Motor neuron (in vitro differentiated cells): ENCODE data around the gene NRP1. TPM values are rescaled to one million over a fixed set of nuclear protein-coding genes. Genes with fewer than 3 reads are reported as not detected.

Experiments used
- ATAC-seq, 8 experiments: fragments of 200-7000 bp; cut with Tn5 transposase; replicated peaks in 6 of 8; 2 replicates each; pipeline ENCODE4 v1.8.0; 2021; ENCODE audit warnings: mild to moderate bottlenecking in 8 of 8, moderate library complexity in 8 of 8
- H3K27ac ChIP-seq, 2 donors: fragments of 250-450 bp; sonication (Bioruptor Pico); 2 replicates each; pipeline ENCODE4 v1.9.0; 2021; ENCODE audit warnings: antibody characterized with exemption in 2 of 2, mild to moderate bottlenecking in 2 of 2, moderate library complexity in 1 of 2
- H3K4me1 ChIP-seq, 2 donors: fragments of 250-450 bp; sonication (Bioruptor Pico); replicated peaks in 1 of 2; 2 replicates each; pipeline ENCODE4 v1.6.1; 2021; ENCODE audit warnings: antibody characterized with exemption in 2 of 2, mild to moderate bottlenecking in 2 of 2, moderate library complexity in 1 of 2
- H3K4me3 ChIP-seq, 5 donors: fragments of 250-450 bp; sonication (Bioruptor Pico); 2 replicates each; pipeline ENCODE4 v1.9.0; 2021; ENCODE audit warnings: antibody characterized with exemption in 5 of 5, mild to moderate bottlenecking in 5 of 5, moderate library complexity in 4 of 5
- WGBS, 10 experiments: fragments of 450-650 bp; shearing (Covaris generic); methylation state at CpG; one replicate each; pipeline ENCODE4 v1.0.0; 2022; 5-methylcytosine and 5-hydroxymethylcytosine counted together
- in situ Hi-C, 9 experiments: fragments of 400-800 bp; cut with MboI; loops; one replicate each; pipeline ENCODE4 v1.15.0; 2021; ENCODE audit warnings: low sequenced_read_pairs in 9 of 9, low pct_unique_long_range_greater_than_20kb in 2 of 9; ENCODE audit not compliant: unreplicated experiment in 9 of 9
- total RNA-seq, 8 experiments: library from RNA; unstranded; fragments of 300-600 nt; gene quantifications; 2 replicates each; pipeline versions ENCODE4 v1.2.3 to v1.2.4, GENCODE V29; 2022

The NRP1 gene
- total RNA-seq, 8 experiments from 2014 or later = 35.7 to 84.8 (median 61.7) TPM

DNA sequence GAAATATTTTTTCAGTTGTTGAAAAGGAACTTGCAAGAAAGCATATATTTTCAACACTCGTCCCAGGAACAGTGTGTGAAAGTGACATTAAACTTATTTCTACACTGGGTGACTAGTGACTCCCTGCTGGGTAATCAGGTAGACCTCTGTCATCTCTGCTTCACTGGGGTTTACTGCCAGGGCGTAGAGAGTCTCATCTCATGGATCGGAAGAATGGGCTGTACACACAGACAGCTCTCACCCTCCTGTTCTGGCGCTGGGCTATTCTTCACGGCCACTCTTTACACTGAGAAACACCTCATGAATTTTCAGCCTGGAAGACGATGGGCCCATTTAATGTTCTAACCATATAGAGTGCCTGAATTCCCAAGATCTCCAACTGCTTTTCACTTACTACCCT, 36.4 kb downstream of the NRP1 start:
- no peak for ATAC-seq

DNA sequence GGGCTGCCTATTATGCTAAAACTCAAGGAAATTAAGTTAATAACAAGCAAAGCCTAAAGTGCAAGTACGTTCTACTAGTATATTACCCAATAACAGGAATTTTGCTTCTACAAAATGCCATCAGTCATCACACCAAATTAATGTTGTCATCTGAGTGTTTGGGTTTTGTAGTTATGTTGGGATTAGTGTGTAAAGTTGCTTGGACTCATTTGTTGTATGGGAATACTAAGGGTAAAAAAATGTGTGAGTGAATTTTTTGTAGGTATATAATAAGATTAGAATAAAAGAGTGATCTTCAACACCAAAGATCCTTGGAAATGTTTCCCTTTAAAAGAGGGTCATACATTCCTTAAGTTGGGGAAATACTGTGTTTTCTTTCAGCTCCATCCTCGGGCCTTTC, 38.6 kb downstream of the NRP1 start:
- H3K4me1 ChIP-seq = peaks cover 16 to 19% of the 10 kb centered on the region in 2 donors
- H3K27ac ChIP-seq = no peak overlapping the region
- in situ Hi-C loops = no loop called here
- 43 to 100% (median 100%) methylated on average over 1 to 2 of the region's 2 CpGs for WGBS, 10 experiments
- no peak overlapping the region for H3K4me3 ChIP-seq
- ATAC-seq = no peak

More for the DNA sequence above, 36.4 kb downstream of the NRP1 start:
- Histone ChIP-seq H3K27ac (no peak overlapping the region), H3K4me1 (peaks cover 14% of the 10 kb centered on the region in 2 donors), H3K4me3 (no peak overlapping the region)
- WGBS, 10 experiments = 49 to 100% (median 95%) methylated on average over 1 to 5 of the region's 6 CpGs; no CpG with 5 or more reads in 3 of the 10 experiments
- in situ Hi-C loops = no loop called here

DNA sequence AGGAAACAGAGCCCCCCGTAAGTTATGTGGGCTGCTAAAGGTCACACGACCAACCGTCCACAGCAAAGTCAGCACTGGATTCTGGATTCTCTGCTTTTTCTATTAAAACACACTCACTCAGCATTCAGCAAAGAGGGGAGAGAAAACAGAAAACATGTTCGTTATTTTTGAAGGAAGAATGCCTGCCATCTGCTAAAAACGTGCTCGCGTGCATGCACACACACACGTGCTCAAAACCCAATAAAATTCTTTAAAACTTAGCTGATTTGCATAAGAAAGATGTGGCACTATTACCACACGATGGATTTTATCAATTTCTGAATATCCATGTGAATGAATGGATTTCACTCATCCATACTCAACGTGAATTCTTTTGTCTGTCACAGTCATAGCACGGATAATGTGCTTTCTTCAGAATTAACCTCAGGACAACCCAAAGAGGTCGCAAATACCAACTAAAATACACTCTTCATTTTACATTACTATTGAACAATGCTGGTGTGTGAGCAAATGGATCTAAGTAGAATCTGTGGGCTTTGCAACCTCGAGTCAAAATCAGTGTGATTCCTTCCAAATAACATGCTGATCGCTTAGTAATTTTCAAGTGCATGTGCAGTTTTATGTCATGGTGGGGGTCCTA, 40.8 kb downstream of the NRP1 start:
- in situ Hi-C loops = no loop called here
- H3K4me3 ChIP-seq = no peak overlapping the region
- H3K27ac ChIP-seq = no peak overlapping the region
- H3K4me1 ChIP-seq = peaks cover 22 to 35% of the 10 kb centered on the region in 2 donors
- no peak for ATAC-seq
- WGBS, 10 experiments = 23 to 98% (median 48%) methylated on average over 4 to 14 of the region's 14 CpGs

DNA sequence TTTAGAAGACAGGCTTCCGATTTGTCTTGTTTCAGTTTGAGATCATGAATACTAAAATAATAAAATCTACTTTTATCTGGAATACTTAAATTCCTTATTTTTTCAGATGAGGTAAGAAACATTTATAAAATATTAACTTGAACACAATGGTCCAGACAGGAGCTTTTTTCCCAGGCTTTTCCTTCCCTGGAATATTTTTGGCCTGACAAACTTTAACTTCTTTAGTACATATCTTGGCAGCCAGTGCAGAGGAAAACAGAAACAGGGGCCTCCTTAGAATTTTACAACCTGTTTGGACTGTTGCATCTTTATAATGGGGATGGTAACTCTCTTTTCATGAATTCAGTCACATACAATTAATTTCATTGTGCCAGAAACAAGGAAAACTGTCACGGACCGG, 41.4 kb downstream of the NRP1 start:
- in situ Hi-C loops = no loop called here
- WGBS, 10 experiments = 35 to 100% (median 77%) methylated on average over 1 to 3 of the region's 3 CpGs
- Histone ChIP-seq H3K27ac (no peak overlapping the region), H3K4me3 (no peak overlapping the region), H3K4me1 (peaks cover 22 to 40% of the 10 kb centered on the region in 2 donors)
- no peak for ATAC-seq

DNA sequence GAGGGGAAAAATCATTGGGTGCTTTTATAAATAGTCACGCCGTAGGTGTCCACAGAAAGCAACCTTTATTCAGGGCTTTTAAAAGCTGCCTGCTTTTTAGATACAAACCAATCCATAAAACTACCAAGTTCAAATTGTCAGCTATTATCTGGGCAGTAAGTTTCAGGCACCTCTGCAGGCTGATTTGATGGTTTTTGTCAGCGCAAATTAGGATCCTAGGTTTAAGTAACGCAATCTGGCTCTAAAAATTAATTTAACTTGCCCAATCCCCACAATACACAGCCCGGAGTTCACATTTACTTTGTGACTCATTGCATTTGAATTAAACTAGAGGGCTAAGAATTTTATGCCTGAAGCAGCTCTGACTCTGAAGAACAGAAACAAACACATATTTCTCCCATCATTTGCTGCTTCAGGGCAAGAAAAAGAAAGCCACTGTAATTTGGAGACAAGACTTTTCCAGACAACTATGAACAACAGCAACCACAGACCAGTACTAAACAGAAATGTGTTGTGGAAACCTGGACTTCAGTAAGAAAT, 43.3 kb downstream of the NRP1 start:
- in situ Hi-C loops = no loop called here
- ATAC-seq = peak; percentile 21 to 94 (median 48)
- 0 to 100% (median 39%) methylated on average over 1 to 5 of the region's 5 CpGs; no CpG with 5 or more reads in 2 of the 10 experiments for WGBS, 10 experiments
- no peak overlapping the region for H3K4me3 ChIP-seq
- peak overlapping the region in 1 of 2 donors; percentile 6 for H3K27ac ChIP-seq
- H3K4me1 ChIP-seq = peaks cover 26 to 48% of the 10 kb centered on the region in 2 donors

DNA sequence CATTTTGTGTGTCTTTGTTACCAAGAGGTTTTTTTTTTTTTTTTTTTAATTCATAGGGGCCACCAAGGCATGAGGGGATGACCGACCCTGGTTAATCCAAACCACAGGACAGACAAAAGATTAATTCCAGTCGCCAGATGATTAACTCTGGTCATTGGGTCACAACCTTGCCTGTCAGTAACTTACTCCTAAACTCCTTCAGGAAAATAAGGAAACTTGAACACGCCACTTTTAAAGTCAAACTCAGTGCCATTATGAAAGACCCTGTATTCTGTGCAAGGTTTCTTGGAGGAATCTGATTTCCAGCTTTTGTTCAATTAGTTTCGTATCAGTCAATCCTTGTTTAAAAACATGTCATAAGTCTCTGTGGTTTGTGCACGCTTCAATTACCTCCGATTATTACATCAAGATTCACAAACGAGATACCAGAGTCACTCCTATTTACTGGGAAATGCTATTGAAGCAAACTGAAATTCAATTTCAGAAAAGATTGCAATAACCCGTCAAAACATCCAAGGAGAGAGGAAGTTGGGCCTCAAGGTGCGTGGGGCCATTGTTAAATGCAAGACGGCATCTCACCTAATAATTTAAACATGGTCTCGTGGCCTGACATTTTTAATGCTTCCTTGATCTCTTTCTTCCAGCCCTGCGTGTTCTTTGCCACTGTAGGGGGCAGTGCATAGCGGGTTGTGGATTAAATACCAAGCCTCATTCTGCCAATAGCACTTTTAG, 44.0 kb downstream of the NRP1 start:
- Histone ChIP-seq H3K27ac (peak overlapping the region in 1 of 2 donors; percentile 6), H3K4me1 (peaks cover 26 to 48% of the 10 kb centered on the region in 2 donors), H3K4me3 (no peak overlapping the region)
- ATAC-seq = peak in 5 of 8 experiments; percentile 19 to 72 (median 60)
- 24 to 97% (median 72%) methylated on average over 1 to 13 of the region's 13 CpGs for WGBS, 10 experiments
- in situ Hi-C loops = no loop called here

DNA sequence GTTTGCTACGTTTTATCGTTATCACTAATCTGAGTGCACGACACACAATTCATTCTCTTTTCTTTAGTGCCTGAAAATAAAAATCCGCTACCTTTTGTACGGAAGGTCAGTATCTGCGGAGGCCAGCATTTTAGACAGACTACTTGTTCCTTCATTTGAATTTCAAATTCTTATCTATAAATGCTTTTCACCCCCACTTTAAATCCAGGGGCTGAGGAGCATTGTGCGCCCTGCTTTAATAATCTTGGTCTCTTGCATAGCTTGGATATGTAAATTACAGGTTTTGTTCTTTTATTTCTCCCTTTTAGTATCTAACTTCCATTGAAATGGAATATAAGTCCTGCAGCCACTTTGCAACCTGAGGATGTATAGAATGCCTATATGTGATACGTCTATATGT, 44.7 kb downstream of the NRP1 start:
- WGBS, 10 experiments = 21 to 97% (median 81%) methylated on average over 4 to 8 of the region's 8 CpGs
- in situ Hi-C loops = no loop called here
- Histone ChIP-seq H3K27ac (no peak overlapping the region), H3K4me1 (peaks cover 26 to 48% of the 10 kb centered on the region in 2 donors), H3K4me3 (no peak overlapping the region)
- ATAC-seq = peak in 1 of 8 experiments; percentile 12

DNA sequence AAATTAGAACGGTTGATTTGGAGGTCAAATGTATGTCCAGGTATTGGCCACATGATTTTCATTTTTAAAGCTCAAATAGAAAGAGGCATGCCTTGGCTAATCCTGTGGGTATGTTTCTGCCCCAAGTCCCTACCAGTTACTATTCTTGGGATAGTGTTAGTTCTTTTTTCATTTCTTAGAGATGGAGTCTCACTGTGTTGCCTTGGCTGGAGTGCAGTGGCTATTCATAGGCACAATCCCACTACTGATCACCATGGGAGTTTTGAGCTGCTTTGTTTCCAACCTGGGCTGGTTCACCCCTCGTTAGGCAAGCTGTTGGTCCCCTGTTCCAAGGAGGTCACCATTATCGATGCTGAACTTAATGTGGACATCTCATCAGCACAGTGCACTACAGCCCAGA, 46.3 kb downstream of the NRP1 start:
- 83 to 100% (median 100%) methylated on average over 1 to 3 of the region's 3 CpGs; no CpG with 5 or more reads in 1 of the 10 experiments for WGBS, 10 experiments
- in situ Hi-C loops = no loop called here
- Histone ChIP-seq H3K4me1 (peaks cover 19 to 44% of the 10 kb centered on the region in 2 donors), H3K4me3 (no peak overlapping the region), H3K27ac (no peak overlapping the region)
- no peak for ATAC-seq

DNA sequence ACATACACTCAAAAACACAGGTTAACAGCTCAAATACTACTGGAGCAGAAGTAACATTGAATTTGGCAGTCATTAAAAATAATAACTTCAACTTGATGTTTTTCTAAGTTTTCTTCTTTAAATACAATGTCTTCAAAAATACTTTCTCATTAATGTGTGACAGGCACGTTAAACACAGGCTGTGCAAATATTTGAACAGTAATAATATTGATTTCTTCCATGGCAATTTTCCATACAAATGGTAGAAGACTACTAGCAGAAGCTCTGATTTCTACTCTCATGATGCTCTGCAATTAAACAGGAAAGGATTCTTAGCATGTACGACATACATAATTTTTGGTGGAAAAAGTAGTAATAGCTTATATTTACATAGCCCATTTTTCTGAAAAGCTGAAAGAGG, 47.4 kb downstream of the NRP1 start:
- in situ Hi-C loops = no loop called here
- Histone ChIP-seq H3K4me1 (peaks cover 19 to 43% of the 10 kb centered on the region in 2 donors), H3K27ac (no peak overlapping the region), H3K4me3 (no peak overlapping the region)
- no peak for ATAC-seq
- 40 to 100% (median 92%) methylated on average over 1 to 2 of the region's 2 CpGs for WGBS, 10 experiments

DNA sequence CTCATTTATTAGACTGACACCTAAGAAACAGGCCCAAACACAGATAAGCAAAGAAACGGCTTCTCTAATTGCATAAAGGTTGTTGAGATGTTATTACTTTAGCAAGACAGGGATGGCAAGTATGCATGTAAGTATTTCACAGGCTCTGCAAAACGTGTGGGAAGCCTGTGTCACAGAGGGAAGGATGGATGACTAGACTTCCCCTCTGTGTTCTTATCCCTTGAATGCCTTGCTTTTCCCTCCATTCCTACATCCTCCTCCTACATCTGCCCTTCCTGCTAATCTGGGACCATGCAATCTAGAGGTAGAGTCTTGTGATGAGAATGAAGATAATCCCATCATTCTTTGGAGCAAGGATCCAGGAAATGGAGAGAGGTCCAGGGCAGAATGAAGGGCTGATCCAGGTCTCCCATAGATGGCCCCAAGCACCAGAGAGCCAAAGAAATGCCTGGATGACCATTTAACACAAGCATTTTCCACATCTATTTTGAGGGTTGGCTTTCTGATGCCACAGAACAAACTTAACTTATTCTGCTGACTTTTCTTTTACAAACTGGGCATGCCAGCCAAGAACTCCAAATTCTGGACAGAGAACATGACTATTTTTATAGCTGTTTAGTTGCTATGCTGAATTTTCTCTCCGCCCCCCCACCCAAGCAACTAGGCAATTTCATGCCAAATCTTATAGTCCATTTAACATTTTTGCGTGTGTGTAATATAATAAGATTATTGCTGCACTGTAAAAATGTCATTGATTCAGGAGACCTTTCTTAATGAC, 48.1 kb downstream of the NRP1 start:
- WGBS, 10 experiments = 42 to 100% (median 92%) methylated on average over 1 to 4 of the region's 4 CpGs
- no peak for ATAC-seq

DNA sequence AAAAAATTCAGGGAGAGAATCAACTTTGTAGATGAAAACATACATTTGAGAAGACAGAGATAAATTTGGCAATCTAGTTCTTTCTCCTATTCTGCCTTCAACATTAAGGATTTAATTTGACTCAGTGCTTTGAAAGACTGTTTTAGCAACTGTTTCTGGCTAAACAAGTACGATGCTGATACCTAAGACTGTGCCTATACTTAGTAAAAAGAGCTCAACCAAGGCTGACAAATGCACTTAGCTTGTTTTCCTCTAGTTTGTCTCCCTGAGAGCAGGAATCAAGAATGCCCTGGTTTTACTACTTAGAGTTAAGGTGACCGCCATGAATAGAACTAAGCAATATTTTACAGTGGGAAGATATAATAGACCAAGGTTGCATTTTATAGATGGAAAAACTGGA, 49.5 kb downstream of the NRP1 start:
- ATAC-seq = no peak
- Histone ChIP-seq H3K4me1 (peaks cover 9 to 25% of the 10 kb centered on the region in 2 donors), H3K27ac (no peak overlapping the region), H3K4me3 (no peak overlapping the region)
- in situ Hi-C loops = no loop called here
- 20 to 100% (median 96%) methylated on average over 1 to 2 of the region's 2 CpGs; no CpG with 5 or more reads in 1 of the 10 experiments for whole genome bisulfite sequencing, 10 experiments

More for the DNA sequence above, 48.1 kb downstream of the NRP1 start:
- Histone ChIP-seq H3K4me1 (peaks cover 18 to 39% of the 10 kb centered on the region in 2 donors), H3K4me3 (no peak overlapping the region), H3K27ac (no peak overlapping the region)
- in situ Hi-C loops = no loop called here

DNA sequence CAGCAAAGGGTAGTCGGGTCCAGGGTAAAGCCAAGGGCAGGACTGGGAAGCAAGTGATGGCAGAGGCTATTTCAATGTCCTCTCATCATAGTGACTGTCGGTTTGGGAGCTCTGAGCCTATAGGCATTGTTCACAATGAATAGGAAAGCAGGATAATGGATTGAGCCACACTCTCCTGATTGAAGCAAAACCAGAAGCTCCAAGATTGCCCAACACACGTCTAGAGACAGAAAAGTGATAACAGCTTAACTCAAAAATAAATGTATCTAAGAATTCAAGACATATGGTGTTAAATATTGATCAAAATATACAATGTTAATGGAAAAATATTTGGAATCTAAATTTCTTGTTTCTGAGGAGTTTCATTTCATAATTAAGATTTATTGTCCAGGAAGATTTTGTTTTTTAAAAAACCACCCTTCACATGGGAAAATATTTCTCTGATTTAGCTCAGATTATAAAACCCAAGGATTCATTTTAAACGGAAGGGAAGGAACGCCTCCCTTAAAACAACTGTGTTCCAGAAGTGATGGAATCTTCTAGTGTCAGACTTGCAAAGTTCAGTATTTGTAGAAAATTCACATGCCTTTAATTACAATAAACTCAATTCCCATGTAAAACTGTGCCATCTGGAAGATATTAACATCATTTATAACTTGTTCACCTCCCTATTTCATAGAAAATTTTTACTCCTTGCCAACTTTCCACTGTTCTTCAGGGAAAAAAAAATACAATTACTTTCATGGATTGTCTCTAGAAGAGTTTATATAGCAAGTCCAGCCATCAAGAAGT, 54.5 kb downstream of the NRP1 start:
- Histone ChIP-seq H3K4me1 (peaks cover 5 to 9% of the 10 kb centered on the region in 2 donors), H3K4me3 (no peak overlapping the region), H3K27ac (no peak overlapping the region)
- 5 to 94% (median 67%) methylated on average over 2 to 4 of the region's 5 CpGs for WGBS, 10 experiments
- in situ Hi-C loops = no loop called here
- ATAC-seq = peak in 6 of 8 experiments; percentile 17 to 79 (median 58)
